ENCODE results near the gene ISY1.

The ISY1 gene

GRCh38 chr3:129128357-129129155, 32.3 kb downstream of the ISY1 start:
- no peak overlapping the region for H3K4me3 ChIP-seq (ENCODE audit: low read depth, low read length)
- no peak overlapping the region for H3K27ac ChIP-seq (ENCODE audit: low read depth, low read length)
- H3K9me3 ChIP-seq (ENCODE audit: control insufficient read depth, insufficient read depth, low read depth, low read length), result no peaks in the 10 kb centered on the region
- peaks cover 44% of the 10 kb centered on the region for H3K36me3 ChIP-seq (ENCODE audit: control insufficient read depth, insufficient read depth, low read length)
- H3K9ac ChIP-seq (ENCODE audit: low read length), result no peak overlapping the region
- H3K4me1 ChIP-seq (ENCODE audit: control insufficient read depth, insufficient read depth, low read length), result no peaks in the 10 kb centered on the region; the same call in 1 of the 2 replicates
- H3K27me3 ChIP-seq (ENCODE audit: control insufficient read depth, insufficient read depth, low read length), result no peaks in the 10 kb centered on the region

- Histone ChIP-seq H3K9me3 (ENCODE audit: control insufficient read depth, insufficient read depth, low read depth, low read length) (no peaks in the 10 kb centered on the region), H3K27ac (ENCODE audit: low read depth, low read length) (no peak overlapping the region), H3K27me3 (ENCODE audit: control insufficient read depth, insufficient read depth, low read length) (no peaks in the 10 kb centered on the region), H3K36me3 (ENCODE audit: control insufficient read depth, insufficient read depth, low read length) (peaks cover 27% of the 10 kb centered on the region), H3K4me3 (ENCODE audit: low read depth, low read length) (no peak overlapping the region), H3K4me1 (ENCODE audit: control insufficient read depth, insufficient read depth, low read length) (peaks cover 4% of the 10 kb centered on the region; the same call in 1 of the 2 replicates), H3K9ac (ENCODE audit: low read length) (no peak overlapping the region)
Observed at GRCh38 chr3:129126726-129127280, 34.1 kb downstream of the ISY1 start.

GRCh38 chr3:129123314-129124060, 37.4 kb downstream of the ISY1 start:
- Histone ChIP-seq H3K27me3 (ENCODE audit: control insufficient read depth, insufficient read depth, low read length) (no peaks in the 10 kb centered on the region), H3K4me1 (ENCODE audit: control insufficient read depth, insufficient read depth, low read length) (peaks cover 22% of the 10 kb centered on the region), H3K36me3 (ENCODE audit: control insufficient read depth, insufficient read depth, low read length) (0 out of 2 replicates have a peak, but pooled peaks cover 3% of the 10 kb centered on the region)

GRCh38 chr3:129122412-129123011, 38.4 kb downstream of the ISY1 start:
- peaks cover 12% of the 10 kb centered on the region; the same call in 1 of the 2 replicates for H3K36me3 ChIP-seq (ENCODE audit: control insufficient read depth, insufficient read depth, low read length)
- H3K9me3 ChIP-seq (ENCODE audit: control insufficient read depth, insufficient read depth, low read depth, low read length), result no peaks in the 10 kb centered on the region
- H3K27ac ChIP-seq (ENCODE audit: low read depth, low read length), result no peak overlapping the region
- H3K9ac ChIP-seq (ENCODE audit: low read length), result peak overlapping the region; percentile 57
- no peaks in the 10 kb centered on the region for H3K27me3 ChIP-seq (ENCODE audit: control insufficient read depth, insufficient read depth, low read length)
- H3K4me1 ChIP-seq (ENCODE audit: control insufficient read depth, insufficient read depth, low read length), result peaks cover 22% of the 10 kb centered on the region
- H3K4me3 ChIP-seq (ENCODE audit: low read depth, low read length), result peak overlapping the region; percentile 73

More at GRCh38 chr3:129123314-129124060, 37.4 kb downstream of the ISY1 start:
- Histone ChIP-seq H3K4me3 (ENCODE audit: low read depth, low read length) (no peak overlapping the region), H3K9ac (ENCODE audit: low read length) (no peak overlapping the region), H3K27ac (ENCODE audit: low read depth, low read length) (no peak overlapping the region), H3K9me3 (ENCODE audit: control insufficient read depth, insufficient read depth, low read depth, low read length) (no peaks in the 10 kb centered on the region)

GRCh38 chr3:129121792-129122411, 39.0 kb downstream of the ISY1 start, which contains the start of gene RAB43:
TSS of gene RAB43 (minus strand) at chr3:129121804. CDS start at chr3:129121489, 315 bp downstream.
- no peaks in the 10 kb centered on the region for H3K27me3 ChIP-seq (ENCODE audit: control insufficient read depth, insufficient read depth, low read length)
- H3K9ac ChIP-seq (ENCODE audit: low read length), result peak within 1 kb of the TSS; percentile 78
- peaks cover 28% of the 10 kb centered on the region for H3K4me1 ChIP-seq (ENCODE audit: control insufficient read depth, insufficient read depth, low read length)
- H3K4me3 ChIP-seq (ENCODE audit: low read depth, low read length), result peak within 1 kb of the TSS; percentile 85
- H3K9me3 ChIP-seq (ENCODE audit: control insufficient read depth, insufficient read depth, low read depth, low read length), result no peaks in the 10 kb centered on the region
- peak within 1 kb of the TSS; percentile 45; the same call in 1 of the 2 replicates for H3K27ac ChIP-seq (ENCODE audit: low read depth, low read length)
- peaks cover 15% of the 10 kb centered on the region; the same call in 1 of the 2 replicates for H3K36me3 ChIP-seq (ENCODE audit: control insufficient read depth, insufficient read depth, low read length)

GRCh38 chr3:129121016-129121791, 39.7 kb downstream of the ISY1 start:
- peaks cover 15% of the 10 kb centered on the region; the same call in 1 of the 2 replicates for H3K36me3 ChIP-seq (ENCODE audit: control insufficient read depth, insufficient read depth, low read length)
- peaks cover 33% of the 10 kb centered on the region for H3K4me1 ChIP-seq (ENCODE audit: control insufficient read depth, insufficient read depth, low read length)
- peak overlapping the region; percentile 78 for H3K9ac ChIP-seq (ENCODE audit: low read length)
- peak overlapping the region; percentile 45; the same call in 1 of the 2 replicates for H3K27ac ChIP-seq (ENCODE audit: low read depth, low read length)
- peak overlapping the region; percentile 85 for H3K4me3 ChIP-seq (ENCODE audit: low read depth, low read length)
- no peaks in the 10 kb centered on the region for H3K9me3 ChIP-seq (ENCODE audit: control insufficient read depth, insufficient read depth, low read depth, low read length)
- H3K27me3 ChIP-seq (ENCODE audit: control insufficient read depth, insufficient read depth, low read length), result no peaks in the 10 kb centered on the region

GRCh38 chr3:129120254-129121004, 40.4 kb downstream of the ISY1 start:
- peak overlapping the region; percentile 78 for H3K9ac ChIP-seq (ENCODE audit: low read length)
- peaks cover 39% of the 10 kb centered on the region for H3K4me1 ChIP-seq (ENCODE audit: control insufficient read depth, insufficient read depth, low read length)
- no peaks in the 10 kb centered on the region for H3K27me3 ChIP-seq (ENCODE audit: control insufficient read depth, insufficient read depth, low read length)
- peak overlapping the region; percentile 85 for H3K4me3 ChIP-seq (ENCODE audit: low read depth, low read length)
- peak overlapping the region; percentile 70 for H3K27ac ChIP-seq (ENCODE audit: low read depth, low read length)
- peaks cover 15% of the 10 kb centered on the region for H3K36me3 ChIP-seq (ENCODE audit: control insufficient read depth, insufficient read depth, low read length)
- H3K9me3 ChIP-seq (ENCODE audit: control insufficient read depth, insufficient read depth, low read depth, low read length), result no peaks in the 10 kb centered on the region

- peaks cover 45% of the 10 kb centered on the region for H3K4me1 ChIP-seq (ENCODE audit: control insufficient read depth, insufficient read depth, low read length)
- H3K9me3 ChIP-seq (ENCODE audit: control insufficient read depth, insufficient read depth, low read depth, low read length), result no peaks in the 10 kb centered on the region
- 0 out of 2 replicates have a peak overlapping the region, but pooled peaks have one; percentile 70 for H3K27ac ChIP-seq (ENCODE audit: low read depth, low read length)
- peak overlapping the region; percentile 21 for H3K9ac ChIP-seq (ENCODE audit: low read length)
- H3K36me3 ChIP-seq (ENCODE audit: control insufficient read depth, insufficient read depth, low read length), result peaks cover 15% of the 10 kb centered on the region
- H3K4me3 ChIP-seq (ENCODE audit: low read depth, low read length), result peak overlapping the region; percentile 85
- H3K27me3 ChIP-seq (ENCODE audit: control insufficient read depth, insufficient read depth, low read length), result no peaks in the 10 kb centered on the region
Observed at GRCh38 chr3:129119365-129120100, 41.3 kb downstream of the ISY1 start.

GRCh38 chr3:129118745-129119144, 42.1 kb downstream of the ISY1 start:
- no peak overlapping the region for H3K27ac ChIP-seq (ENCODE audit: low read depth, low read length)
- H3K9ac ChIP-seq (ENCODE audit: low read length), result peak overlapping the region; percentile 21
- no peaks in the 10 kb centered on the region for H3K9me3 ChIP-seq (ENCODE audit: control insufficient read depth, insufficient read depth, low read depth, low read length)
- H3K27me3 ChIP-seq (ENCODE audit: control insufficient read depth, insufficient read depth, low read length), result no peaks in the 10 kb centered on the region
- peaks cover 15% of the 10 kb centered on the region for H3K36me3 ChIP-seq (ENCODE audit: control insufficient read depth, insufficient read depth, low read length)
- H3K4me1 ChIP-seq (ENCODE audit: control insufficient read depth, insufficient read depth, low read length), result peaks cover 50% of the 10 kb centered on the region
- H3K4me3 ChIP-seq (ENCODE audit: low read depth, low read length), result no peak overlapping the region
